Endothelial cell of umbilical vein (primary cell): ENCODE measurements around the gene OOSP2.
"Not testable (repeated sequence)": the region's sequence is repeated elsewhere in the genome, so short reads cannot be mapped to it uniquely, and the experiment has no call there.

Source experiments
- POLR2A ChIP-seq: IDR thresholded peaks from 2 replicates; pipeline ENCODE4 v1.6.1; 2012; ENCODE audit warnings: low read depth, mild to moderate bottlenecking, control low read depth, low read length
- POLR2AphosphoS5 ChIP-seq: IDR thresholded peaks from 2 replicates; pipeline ENCODE4 v1.6.1; 2012; ENCODE audit warnings: low read depth, mild to moderate bottlenecking, control low read depth, low read length, moderate library complexity; ENCODE audit not compliant: insufficient read depth
- TF ChIP-seq, protein P1 (sequence below), 2 donors: IDR thresholded peaks; 1 replicate in 1 of 2; 2 replicates in 1 of 2; pipeline ENCODE4 v1.5.1; 2011; ENCODE audit warnings: low read length in 2 of 2, mild to moderate bottlenecking in 2 of 2, moderate library complexity in 2 of 2, control low read depth in 1 of 2, inconsistent platforms in 1 of 2, low read depth in 1 of 2; ENCODE audit not compliant: insufficient read depth in 1 of 2; ENCODE audit errors: extremely low read depth in 1 of 2
- TF ChIP-seq, protein P2 (sequence below): IDR thresholded peaks from 2 replicates; pipeline ENCODE4 v1.6.1; 2011; ENCODE audit not compliant: insufficient read depth, insufficient read length

DNA sequence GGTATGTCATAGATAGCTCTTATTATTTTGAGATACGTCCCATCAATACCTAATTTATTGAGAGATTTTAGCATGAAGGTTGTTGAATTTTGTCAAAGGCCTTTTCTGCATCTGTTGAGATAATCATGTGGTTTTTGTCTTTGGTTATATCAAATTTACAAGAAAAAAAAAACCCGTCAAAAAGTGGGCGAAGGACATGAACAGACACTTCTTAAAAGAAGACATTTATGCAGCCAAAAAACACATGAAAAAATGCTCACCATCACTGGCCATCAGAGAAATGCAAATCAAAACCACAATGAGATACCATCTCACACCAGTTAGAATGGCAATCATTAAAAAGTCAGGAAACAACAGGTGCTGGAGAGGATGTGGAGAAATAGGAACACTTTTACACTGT lies 10.6 kb downstream of the OOSP2 start:
- TF ChIP-seq, protein P1, sequence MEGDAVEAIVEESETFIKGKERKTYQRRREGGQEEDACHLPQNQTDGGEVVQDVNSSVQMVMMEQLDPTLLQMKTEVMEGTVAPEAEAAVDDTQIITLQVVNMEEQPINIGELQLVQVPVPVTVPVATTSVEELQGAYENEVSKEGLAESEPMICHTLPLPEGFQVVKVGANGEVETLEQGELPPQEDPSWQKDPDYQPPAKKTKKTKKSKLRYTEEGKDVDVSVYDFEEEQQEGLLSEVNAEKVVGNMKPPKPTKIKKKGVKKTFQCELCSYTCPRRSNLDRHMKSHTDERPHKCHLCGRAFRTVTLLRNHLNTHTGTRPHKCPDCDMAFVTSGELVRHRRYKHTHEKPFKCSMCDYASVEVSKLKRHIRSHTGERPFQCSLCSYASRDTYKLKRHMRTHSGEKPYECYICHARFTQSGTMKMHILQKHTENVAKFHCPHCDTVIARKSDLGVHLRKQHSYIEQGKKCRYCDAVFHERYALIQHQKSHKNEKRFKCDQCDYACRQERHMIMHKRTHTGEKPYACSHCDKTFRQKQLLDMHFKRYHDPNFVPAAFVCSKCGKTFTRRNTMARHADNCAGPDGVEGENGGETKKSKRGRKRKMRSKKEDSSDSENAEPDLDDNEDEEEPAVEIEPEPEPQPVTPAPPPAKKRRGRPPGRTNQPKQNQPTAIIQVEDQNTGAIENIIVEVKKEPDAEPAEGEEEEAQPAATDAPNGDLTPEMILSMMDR (IDR thresholded peaks at IDR 0.05; ENCODE audit: extremely low read depth in 1 of 2, insufficient read depth in 1 of 2, low read depth in 1 of 2, low read length in 2 of 2): not testable (repeated sequence)
- TF ChIP-seq POLR2AphosphoS5, POLR2A: not testable (repeated sequence)
- TF ChIP-seq, protein P2, sequence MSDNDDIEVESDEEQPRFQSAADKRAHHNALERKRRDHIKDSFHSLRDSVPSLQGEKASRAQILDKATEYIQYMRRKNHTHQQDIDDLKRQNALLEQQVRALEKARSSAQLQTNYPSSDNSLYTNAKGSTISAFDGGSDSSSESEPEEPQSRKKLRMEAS: not testable (repeated sequence)
